ENCODE measurements around the gene EMP1.
A peak's percentile ranks its signal among the peaks of the same experiment; 100 is the strongest.

Gene EMP1

GRCh38 chr12:13196130-13196921 lies at the start of gene EMP1:
Gene EMP1, plus strand, starts transcription at chr12:13196726. Its CDS starts 14,785 bp downstream, at chr12:13211511.
- no peak for DNase-seq (ENCODE audit: extremely low spot score, insufficient read length, low read depth)

GRCh38 chr12:13147688-13148484 lies 48.6 kb upstream of the EMP1 start:
- DNase-seq (ENCODE audit: extremely low spot score, insufficient read length, low read depth) (no peak), FAIRE-seq (no peak)

More at GRCh38 chr12:13196130-13196921, at the start of gene EMP1:
- peak; percentile 70 for FAIRE-seq

GRCh38 chr12:13148485-13148847 lies 48.1 kb upstream of the EMP1 start:
- DNase-seq (ENCODE audit: extremely low spot score, insufficient read length, low read depth) = no peak
- no peak for FAIRE-seq

GRCh38 chr12:13149411-13149810 lies 47.1 kb upstream of the EMP1 start:
- DNase-seq (ENCODE audit: extremely low spot score, insufficient read length, low read depth) = no peak
- FAIRE-seq = no peak

GRCh38 chr12:13152281-13152680 lies 44.2 kb upstream of the EMP1 start:
- DNase-seq (ENCODE audit: extremely low spot score, insufficient read length, low read depth) = no peak
- FAIRE-seq = no peak

- FAIRE-seq (no peak), DNase-seq (ENCODE audit: extremely low spot score, insufficient read length, low read depth) (no peak)
Observed at GRCh38 chr12:13152756-13153155, 43.8 kb upstream of the EMP1 start.

- FAIRE-seq (no peak), DNase-seq (ENCODE audit: extremely low spot score, insufficient read length, low read depth) (no peak)
Observed at GRCh38 chr12:13153180-13153579, 43.3 kb upstream of the EMP1 start.

GRCh38 chr12:13154027-13154538 lies 42.4 kb upstream of the EMP1 start:
- DNase-seq (ENCODE audit: extremely low spot score, insufficient read length, low read depth) (no peak), FAIRE-seq (no peak)

- no peak for DNase-seq (ENCODE audit: extremely low spot score, insufficient read length, low read depth)
- no peak for FAIRE-seq
Observed at GRCh38 chr12:13154831-13155230, 41.7 kb upstream of the EMP1 start.

- FAIRE-seq = no peak
Observed at GRCh38 chr12:13156277-13156676, 40.2 kb upstream of the EMP1 start.

GRCh38 chr12:13161172-13161571 lies 35.4 kb upstream of the EMP1 start:
- no peak for FAIRE-seq
- DNase-seq (ENCODE audit: extremely low spot score, insufficient read length, low read depth) = no peak

More at GRCh38 chr12:13156277-13156676, 40.2 kb upstream of the EMP1 start:
- DNase-seq (ENCODE audit: extremely low spot score, insufficient read length, low read depth) = no peak

GRCh38 chr12:13162904-13163303 lies 33.6 kb upstream of the EMP1 start:
- no peak for FAIRE-seq

GRCh38 chr12:13163868-13164635 lies 32.5 kb upstream of the EMP1 start:
- DNase-seq (ENCODE audit: extremely low spot score, insufficient read length, low read depth) (no peak), FAIRE-seq (no peak)

More at GRCh38 chr12:13162904-13163303, 33.6 kb upstream of the EMP1 start:
- no peak for DNase-seq (ENCODE audit: extremely low spot score, insufficient read length, low read depth)

- DNase-seq (ENCODE audit: extremely low spot score, insufficient read length, low read depth) (no peak), FAIRE-seq (no peak)
Observed at GRCh38 chr12:13164921-13165616, 31.5 kb upstream of the EMP1 start.

GRCh38 chr12:13165617-13166041 lies 30.9 kb upstream of the EMP1 start:
- FAIRE-seq (no peak), DNase-seq (ENCODE audit: extremely low spot score, insufficient read length, low read depth) (no peak)

GRCh38 chr12:13167226-13167625 lies 29.3 kb upstream of the EMP1 start:
- DNase-seq (ENCODE audit: extremely low spot score, insufficient read length, low read depth) (no peak), FAIRE-seq (no peak)

GRCh38 chr12:13167906-13168305 lies 28.6 kb upstream of the EMP1 start:
- DNase-seq (ENCODE audit: extremely low spot score, insufficient read length, low read depth) (no peak), FAIRE-seq (no peak)

- DNase-seq (ENCODE audit: extremely low spot score, insufficient read length, low read depth) = no peak
- FAIRE-seq = no peak
Observed at GRCh38 chr12:13169272-13169671, 27.3 kb upstream of the EMP1 start.

- DNase-seq (ENCODE audit: extremely low spot score, insufficient read length, low read depth) = no peak
- FAIRE-seq = no peak
Observed at GRCh38 chr12:13170892-13171490, 25.5 kb upstream of the EMP1 start.

Data from GM18507 (cell line).